PC-9 (cell line): ENCODE measurements around the gene THADA.

ENCODE experiments used
- EZH2 ChIP-seq: fragments of 200-600 bp; sonication (generic); IDR thresholded peaks from 2 replicates; pipeline ENCODE4 v1.8.0; 2017; ENCODE audit warnings: antibody characterized with exemption, low read depth
- TF ChIP-seq, protein P1 (sequence below): fragments of 200-600 bp; sonication (generic); conservative IDR thresholded peaks from 2 replicates; pipeline ENCODE4 v1.6.1; 2017; ENCODE audit warnings: mixed run types, antibody characterized with exemption, mild to moderate bottlenecking, moderate library complexity

DNA sequence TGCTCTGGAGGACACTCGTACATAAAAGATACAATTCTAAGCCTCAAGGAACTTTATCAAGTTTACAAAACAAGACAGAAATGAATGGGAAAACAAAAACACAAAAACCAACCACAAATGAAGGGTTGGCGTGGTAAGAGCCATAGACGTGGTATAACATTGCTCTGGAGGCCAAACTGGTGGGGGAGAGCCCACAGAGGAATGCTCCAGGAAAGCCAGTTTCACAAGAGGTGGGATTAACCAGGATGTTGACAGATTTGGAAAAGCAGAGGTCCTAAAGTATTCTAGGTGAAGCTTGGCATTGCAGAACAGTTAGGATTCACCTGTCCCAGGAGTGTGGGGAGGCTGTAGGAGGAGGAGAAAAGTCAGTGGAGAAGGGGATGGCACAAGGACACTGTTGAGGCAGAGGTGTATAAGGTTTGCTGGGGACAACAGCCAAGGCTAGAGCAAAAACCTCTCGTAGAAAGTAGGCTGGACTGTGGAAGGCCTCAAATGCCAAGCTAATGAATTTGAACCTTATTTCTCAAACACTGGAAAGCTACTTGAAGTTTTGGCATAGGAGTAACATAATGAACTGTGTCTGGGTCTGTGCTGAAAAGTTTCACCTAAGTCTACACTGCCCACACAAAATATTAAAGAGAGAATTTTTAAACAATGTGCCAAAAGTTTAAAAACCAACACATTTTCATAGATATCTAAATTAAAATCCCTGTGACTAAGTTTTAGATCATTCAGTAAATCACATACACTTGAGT lies 135.1 kb downstream of the THADA start:
- TF ChIP-seq, protein P1, sequence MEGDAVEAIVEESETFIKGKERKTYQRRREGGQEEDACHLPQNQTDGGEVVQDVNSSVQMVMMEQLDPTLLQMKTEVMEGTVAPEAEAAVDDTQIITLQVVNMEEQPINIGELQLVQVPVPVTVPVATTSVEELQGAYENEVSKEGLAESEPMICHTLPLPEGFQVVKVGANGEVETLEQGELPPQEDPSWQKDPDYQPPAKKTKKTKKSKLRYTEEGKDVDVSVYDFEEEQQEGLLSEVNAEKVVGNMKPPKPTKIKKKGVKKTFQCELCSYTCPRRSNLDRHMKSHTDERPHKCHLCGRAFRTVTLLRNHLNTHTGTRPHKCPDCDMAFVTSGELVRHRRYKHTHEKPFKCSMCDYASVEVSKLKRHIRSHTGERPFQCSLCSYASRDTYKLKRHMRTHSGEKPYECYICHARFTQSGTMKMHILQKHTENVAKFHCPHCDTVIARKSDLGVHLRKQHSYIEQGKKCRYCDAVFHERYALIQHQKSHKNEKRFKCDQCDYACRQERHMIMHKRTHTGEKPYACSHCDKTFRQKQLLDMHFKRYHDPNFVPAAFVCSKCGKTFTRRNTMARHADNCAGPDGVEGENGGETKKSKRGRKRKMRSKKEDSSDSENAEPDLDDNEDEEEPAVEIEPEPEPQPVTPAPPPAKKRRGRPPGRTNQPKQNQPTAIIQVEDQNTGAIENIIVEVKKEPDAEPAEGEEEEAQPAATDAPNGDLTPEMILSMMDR: no peak
- no peak for TF ChIP-seq EZH2
